HG03442 (cell line): ENCODE data around the gene TOP3A.
"Not testable (repeated sequence)": the region's sequence is repeated elsewhere in the genome, so short reads cannot be mapped to it uniquely, and the experiment has no call there.

ENCODE experiments used
- ATAC-seq: cut with Tn5 transposase; IDR thresholded peaks from one replicate; pipeline ENCODE4 v1.9.1; 2021; ENCODE audit warnings: mild to moderate bottlenecking, moderate library complexity; ENCODE audit not compliant: unreplicated experiment

Gene TOP3A, protein sequence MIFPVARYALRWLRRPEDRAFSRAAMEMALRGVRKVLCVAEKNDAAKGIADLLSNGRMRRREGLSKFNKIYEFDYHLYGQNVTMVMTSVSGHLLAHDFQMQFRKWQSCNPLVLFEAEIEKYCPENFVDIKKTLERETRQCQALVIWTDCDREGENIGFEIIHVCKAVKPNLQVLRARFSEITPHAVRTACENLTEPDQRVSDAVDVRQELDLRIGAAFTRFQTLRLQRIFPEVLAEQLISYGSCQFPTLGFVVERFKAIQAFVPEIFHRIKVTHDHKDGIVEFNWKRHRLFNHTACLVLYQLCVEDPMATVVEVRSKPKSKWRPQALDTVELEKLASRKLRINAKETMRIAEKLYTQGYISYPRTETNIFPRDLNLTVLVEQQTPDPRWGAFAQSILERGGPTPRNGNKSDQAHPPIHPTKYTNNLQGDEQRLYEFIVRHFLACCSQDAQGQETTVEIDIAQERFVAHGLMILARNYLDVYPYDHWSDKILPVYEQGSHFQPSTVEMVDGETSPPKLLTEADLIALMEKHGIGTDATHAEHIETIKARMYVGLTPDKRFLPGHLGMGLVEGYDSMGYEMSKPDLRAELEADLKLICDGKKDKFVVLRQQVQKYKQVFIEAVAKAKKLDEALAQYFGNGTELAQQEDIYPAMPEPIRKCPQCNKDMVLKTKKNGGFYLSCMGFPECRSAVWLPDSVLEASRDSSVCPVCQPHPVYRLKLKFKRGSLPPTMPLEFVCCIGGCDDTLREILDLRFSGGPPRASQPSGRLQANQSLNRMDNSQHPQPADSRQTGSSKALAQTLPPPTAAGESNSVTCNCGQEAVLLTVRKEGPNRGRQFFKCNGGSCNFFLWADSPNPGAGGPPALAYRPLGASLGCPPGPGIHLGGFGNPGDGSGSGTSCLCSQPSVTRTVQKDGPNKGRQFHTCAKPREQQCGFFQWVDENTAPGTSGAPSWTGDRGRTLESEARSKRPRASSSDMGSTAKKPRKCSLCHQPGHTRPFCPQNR

DNA sequence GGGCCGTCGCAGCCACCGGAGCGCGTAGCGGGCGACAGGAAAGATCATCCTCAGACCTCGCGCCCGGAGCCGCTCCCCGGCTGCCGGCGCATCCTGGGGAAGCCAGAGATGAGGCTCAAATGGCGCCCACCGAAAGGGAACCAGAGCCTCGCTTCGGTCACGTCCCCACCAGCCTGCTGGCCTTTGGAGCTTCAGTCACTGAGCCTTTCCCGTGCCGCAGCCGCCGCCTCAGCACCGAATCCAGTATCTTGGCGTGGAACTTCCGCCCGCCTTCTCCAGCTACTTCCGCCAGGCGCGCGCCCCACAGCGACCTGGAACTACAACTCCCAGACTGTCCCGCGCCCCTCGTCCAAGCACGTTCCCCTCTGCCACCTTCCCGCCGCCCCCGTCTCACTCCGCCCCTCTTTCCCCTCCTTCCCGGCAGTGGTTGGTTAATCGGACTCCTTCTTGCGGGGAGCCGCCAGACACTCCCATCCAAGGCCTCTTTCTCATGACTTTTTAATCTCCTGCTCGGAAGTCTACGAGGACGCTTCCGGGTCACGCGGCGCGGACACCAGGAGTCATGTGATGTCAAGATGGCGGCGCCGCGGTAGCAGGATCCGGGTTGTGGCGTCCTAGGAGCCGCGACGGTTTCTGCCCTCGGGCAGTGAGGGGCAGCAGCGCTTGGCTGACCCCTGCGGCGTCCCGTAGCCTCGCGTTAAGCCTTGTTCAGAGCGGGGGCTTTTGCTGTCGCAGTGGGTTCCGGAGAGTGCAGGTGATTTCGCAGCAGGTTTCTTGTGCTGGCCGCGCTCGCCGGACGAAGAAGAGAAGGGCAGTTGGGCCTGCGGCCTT is at the start of gene TOP3A, which contains the start of gene SMCR8:
Gene TOP3A (minus strand): TSS at position 264 of the 831 bp plus-strand sequence. CDS start 216 bp downstream, at position 48.
Gene SMCR8 (plus strand): TSS at position 563 of the 831 bp plus-strand sequence. CDS start 497 bp downstream, outside the sequence.
- peak; percentile 77 for ATAC-seq

DNA sequence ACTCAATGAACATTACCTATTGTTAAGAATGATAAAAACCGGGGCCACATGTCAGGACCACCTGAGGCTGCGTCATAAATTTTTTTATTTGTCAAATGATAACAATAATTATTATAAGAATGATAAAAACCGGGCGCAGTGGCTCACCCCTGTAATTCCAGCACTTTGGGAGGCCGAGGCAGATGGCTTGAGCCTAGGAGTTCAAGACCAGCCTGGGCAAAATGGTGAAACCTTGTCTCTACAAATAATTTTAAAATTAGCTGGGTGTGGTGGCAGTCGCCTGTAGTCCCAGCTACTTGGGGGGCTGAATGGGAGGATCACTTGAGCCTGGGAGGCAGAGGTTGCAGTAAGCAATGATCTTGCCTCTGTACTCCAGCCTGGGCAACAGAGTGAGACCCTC is 49.4 kb upstream of the TOP3A start:
- ATAC-seq = no peak

DNA sequence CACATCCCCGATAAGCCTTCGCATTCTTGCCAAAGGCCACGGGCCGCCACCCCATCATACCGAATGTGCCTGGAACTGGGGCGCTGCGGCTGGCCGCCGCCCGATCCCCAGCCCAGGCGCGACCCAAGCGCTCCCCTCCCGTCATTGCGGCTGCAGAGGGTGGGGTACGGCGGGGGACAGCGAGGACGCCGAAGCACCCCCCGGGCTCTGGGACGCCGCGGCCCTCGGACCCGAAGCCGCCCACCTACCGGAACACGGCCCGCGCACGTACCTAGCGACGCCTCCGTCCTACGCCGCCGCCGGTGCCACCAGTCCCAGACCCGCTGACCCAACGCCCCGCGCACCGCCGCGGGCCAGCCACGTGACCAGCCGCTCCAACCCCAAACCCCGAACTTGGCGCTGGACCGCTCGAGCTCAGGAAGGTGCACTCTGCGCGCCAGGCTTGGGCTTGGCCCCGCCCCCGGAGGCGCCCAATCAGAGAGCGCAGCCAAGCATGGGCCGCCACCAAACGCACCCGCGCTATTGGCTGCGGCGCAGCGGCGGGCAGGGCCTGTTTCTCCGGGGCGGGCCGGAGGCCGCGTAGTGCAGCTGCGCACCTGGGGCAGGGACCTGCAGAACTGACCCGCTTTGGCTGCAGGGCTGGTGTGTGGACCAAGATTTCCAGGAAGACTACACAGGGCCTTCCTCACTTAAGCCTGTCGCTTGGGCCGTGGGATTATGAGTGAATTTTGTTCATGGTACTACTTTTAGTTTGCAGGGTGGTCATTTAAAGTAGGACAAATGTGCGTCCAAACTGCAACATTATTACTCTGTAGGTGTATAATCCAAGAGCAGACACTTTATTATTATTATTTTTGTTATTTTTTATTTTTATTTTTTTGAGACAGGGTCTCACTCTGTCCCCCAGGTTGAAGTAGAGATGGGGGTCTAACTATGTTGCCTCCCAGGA is 48.6 kb upstream of the TOP3A start, which contains the start of gene SHMT1:
Gene SHMT1 (minus strand): TSS at position 450 of the 949 bp plus-strand sequence. CDS start 7,569 bp downstream, outside the sequence.
- peak; percentile 96 for ATAC-seq

DNA sequence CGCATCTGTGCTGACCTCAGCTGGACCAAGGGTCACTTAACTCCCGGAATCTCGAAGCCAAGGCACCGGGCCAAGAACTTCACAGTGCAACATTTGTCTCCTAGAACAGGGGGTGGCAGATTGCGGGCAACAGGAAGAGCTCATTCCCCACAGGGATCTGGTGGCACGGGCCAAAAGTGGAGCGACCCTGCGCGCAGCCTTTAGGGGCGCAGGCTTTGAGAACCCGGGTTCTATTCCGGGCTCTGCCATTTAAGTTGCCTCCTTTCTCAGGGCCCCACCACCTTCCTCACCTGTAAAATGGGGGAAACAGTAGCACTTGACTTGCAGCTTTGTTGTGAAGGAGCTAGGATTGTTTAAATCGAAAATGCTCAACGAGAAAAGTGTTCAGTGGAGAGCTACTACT is 47.9 kb upstream of the TOP3A start:
- no peak for ATAC-seq

DNA sequence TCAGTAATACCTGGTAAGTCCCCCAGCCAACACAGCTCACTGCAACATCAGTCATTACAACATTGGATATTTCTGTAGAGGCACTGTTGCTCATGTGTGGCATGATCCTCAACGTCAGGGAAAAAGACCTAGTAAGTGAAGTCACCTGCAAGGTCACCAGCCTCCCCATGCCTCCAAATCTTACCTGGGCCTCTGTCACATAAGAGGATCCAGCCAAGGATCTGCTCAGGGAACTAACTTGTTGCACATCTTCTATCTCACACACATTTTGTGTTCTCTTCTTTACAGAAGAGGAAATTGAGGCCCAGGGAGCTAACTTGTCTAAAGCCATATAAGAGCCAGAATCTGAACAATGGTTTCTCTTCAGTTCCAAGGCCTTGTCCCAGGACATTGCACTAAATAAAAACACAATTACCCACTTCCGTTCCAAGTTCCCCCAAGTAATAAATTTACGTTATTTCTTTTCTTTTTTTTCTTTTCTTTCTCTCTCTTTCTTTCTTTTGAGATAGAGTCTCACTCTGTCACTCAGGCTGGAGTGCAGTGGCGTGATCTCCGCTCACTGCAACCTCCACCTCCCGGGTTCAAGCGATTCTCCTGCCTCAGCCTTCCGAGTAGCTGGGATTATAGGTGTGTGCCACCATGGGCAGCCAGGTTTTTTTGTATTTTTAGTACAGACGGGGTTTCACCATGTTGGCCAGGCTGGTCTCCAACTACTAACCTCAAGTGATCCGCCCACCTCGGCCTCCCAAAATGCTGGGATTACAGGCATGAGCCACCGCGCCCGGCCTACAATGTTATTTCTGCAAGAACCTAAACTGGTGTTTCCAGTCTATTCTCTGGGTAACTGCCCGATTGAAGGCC is 47.3 kb upstream of the TOP3A start:
- no peak for ATAC-seq

DNA sequence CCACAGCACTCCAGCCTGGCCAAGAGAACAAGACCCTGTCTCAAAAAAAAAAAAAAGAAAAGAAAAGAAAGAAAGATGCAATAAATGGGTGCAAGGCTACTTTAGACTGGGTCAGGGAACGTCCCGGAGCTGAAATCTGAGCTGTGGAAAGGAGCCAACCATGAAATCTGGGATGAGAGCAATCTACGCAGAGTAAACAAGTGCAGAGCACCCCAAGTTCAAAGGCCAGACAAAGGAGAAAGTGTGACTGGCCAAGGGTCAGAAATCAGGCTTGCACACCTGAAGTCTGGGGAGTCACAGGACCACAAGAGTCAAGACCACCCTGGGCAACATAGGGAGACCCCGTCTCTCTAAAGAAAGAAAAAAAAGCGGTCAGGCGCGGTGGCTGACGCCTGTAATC is 45.7 kb upstream of the TOP3A start:
- ATAC-seq = no peak

DNA sequence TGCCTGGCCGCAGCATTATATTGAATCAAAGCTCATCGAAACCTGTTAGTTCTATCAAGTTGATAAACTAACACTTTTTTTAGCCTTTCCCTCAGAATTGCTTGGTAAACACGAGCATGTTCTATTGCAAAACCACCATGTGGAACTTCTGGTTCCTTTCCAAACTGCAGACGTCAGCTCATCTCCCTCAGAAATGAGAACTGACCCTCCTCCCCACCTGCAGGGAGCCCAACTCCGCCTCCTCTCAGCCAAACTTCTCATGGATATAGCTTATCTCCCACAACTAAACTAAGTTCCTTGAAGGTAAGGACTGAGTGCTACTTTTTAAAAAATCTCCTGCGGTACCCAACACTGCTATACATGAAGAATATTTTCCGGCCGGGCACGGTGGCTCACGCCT is 41.8 kb upstream of the TOP3A start:
- ATAC-seq = no peak

DNA sequence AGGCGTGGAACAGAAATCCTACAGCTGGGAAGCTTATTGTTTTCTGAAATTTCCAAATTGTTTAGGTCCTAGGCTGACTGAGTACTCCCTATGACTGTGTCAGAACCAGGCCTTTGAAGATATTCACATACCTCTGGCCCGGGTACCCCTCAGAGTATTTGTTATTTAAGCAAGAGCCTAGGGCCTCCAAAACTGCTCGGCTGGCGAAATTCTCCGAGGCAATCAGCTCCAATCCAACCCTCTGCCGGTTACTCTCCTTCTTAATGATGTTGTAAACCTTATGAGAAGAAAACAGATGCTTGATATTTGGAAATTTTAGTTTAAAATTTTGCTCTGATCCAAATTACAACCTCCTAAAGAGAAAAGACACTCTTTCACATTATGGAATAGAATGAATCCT is 38.7 kb upstream of the TOP3A start:
- ATAC-seq = no peak

DNA sequence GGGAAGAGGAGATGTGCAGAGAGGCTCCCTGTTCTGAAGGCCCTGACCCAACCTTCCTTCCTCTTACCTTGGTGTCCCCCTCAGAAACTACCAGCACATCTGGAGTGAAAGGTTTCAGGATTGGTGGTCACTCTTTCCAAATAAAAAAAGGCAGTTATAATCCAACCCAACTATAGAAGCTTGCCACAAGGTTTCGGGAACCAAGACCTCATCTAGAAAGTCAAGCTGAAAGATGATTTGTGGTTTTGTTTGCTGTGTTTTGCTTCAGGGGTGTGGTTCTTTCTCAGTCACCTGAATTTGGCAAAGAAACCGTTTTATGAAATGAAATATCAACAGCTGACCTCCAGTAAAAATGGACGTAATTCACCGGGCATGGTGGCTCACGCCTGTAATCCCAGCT is 29.2 kb upstream of the TOP3A start:
- no peak for ATAC-seq

DNA sequence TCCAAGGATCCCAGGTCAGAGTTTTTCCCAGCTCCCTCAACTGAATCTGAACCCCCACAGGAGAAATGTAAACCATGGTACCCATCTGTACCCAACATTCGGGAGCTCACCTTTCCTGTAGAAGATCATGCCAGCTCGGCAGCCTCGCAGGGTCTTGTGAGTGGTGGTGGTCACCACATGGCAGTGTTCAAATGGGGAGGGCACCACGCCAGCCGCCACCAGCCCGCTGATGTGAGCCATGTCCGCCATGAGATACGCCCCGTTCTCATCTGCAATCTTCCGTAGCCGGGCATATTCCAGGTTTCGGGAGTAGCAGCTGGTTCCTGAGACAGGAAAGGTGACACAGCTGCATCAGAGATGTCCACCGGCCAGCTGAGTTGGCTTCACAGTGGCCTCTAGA is 25.1 kb upstream of the TOP3A start:
- ATAC-seq = no peak

DNA sequence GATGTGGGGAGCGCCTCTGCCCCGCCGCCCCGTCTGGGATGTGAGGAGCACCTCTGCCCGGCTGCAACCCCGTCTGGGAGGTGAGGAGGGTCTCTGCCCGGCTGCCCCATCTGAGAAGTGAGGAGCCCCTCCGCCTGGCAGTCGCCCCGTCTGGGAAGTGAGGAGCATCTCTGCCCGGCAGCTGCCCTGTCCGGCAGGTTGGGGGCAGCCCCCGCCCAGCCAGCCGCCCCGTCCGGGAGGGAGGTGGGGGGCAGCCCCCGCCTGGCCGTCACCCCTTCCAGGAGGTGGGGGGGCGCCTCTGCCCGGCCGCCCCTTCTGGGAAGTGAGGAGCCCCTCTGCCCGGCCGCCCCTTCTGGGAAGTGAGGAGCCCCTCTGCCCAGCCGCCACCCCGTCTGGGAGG is 23.4 kb upstream of the TOP3A start:
- not testable (repeated sequence) for ATAC-seq

DNA sequence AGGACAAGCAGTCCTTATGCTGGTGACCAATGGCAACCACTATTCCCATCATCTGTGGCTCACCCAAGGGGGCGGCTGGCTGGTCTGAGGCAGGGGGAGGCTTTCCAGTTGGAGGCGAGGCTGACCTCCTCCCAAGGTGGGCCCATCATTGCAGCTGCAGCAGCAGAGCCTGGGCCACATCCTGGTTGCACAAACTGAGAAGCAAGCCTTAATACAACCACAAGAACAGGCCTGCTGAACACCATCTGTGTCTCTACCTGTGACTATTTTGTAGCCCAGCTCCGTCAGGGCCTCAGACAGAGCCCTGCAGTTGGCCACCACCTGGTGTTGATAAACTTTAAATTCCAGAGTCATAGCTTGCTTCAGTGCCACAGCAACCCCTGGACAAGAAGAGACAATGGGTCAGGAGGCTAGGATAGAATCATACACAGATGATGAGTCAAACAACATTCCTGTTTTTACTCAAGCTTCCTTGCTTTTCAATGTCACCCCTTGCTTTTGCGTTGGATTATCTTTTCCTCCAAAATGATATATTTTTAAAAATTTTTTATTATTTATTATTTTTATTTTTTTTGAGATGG is 18.2 kb upstream of the TOP3A start:
- ATAC-seq = no peak

DNA sequence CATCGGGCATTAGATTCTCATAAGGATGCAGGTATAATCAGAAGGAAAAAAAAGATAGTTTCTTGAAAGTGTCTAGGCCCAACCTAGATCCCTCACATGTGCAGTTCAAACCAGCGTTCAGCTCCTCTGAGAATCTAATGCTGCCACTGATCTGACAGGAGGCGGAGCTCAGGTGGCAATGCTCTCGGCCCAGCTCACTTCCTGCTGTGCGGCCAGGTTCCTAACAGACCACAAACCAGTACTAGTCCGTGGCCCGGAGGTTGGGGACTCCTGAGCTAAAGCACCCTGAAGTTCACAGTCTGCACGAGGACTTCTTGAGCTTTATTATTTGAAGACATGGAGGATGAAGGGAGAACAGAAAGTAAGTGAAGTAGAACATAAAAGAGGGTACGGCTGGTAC is 17.1 kb upstream of the TOP3A start:
- no peak for ATAC-seq

DNA sequence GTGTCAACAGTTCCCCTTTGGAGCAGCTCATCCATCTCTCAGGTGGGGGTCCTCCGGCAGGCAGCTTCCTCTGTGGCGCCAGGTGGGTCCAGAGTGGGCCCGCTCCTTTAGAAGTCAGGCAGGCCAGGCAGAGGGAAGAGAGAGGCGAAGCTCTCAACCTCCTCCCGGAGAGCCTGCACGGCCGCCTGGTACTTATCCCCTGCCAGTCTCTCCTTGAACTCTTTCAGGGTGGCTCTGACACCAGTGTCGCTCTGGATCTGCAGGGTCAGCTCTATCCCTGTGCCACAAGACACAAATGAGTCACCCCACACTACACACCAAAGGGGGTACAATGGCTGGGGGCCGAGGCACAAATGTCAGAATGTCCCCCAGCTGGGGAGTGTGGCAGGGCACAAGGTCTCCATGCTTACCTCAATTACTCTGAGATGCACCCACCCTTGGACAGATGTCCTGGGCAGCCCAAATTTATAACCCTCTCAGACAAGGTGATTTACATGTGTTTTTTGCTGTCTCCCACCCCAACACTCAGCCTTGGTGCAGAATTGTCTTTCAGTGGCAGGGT is 13.9 kb upstream of the TOP3A start:
- no peak for ATAC-seq

DNA sequence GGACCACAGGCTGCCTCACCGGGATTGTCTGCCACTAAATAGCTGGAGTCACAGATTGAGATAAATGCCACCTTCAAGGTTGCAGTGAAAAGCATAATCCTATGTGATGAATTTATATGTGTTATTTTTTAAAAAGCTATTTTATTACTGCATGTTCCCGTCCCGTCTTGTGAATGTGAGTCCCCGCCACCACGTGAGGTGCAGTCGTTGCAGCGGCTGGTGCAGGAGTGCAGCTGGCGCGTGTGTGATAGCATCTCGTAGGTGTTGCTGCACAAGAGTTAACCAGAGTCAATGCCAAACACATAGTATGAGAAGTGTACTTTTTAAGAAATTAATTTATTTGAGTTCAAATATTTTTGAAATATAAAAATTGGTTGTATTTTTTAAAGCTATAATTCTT is 12.8 kb upstream of the TOP3A start:
- no peak for ATAC-seq

DNA sequence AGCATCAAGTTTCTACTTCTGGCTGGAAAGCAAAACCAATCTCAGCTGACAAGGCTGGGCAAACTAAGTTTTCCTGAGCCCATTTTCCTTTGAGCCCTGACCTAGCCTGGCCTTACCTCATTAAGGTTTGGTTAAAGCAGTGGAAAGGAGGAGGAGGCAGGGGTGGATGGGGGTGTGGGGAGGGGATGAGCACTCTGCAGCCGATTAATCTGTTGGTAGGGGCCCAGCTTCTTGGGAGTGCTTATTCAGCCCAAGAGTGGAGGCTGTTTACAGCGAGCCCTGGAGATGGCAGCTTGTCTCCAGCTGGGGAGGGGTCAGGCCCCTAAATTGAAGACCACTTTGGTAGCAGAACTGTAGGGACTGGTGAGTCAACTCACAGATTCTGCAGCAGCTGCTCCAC is 12.3 kb upstream of the TOP3A start:
- ATAC-seq = no peak

DNA sequence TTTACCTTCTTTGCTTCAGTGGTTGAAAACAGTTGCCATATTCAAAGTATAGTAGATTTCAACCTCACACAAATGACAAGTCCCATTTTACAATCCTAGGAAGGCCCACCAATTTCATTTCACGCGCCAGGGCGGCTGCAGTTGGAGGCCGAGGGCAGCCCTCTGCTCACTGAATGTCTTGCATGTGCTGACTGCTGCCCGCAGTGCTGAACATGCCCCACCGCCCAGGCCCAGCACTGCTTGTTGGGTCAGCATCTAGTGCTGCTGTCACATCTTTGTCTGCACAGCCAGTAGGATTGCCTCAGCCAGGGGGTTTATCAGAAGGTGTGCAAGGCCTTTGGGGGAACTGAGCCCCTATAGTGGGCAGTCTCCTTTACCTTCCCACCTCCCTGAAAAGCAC is 11.8 kb upstream of the TOP3A start:
- ATAC-seq = no peak

DNA sequence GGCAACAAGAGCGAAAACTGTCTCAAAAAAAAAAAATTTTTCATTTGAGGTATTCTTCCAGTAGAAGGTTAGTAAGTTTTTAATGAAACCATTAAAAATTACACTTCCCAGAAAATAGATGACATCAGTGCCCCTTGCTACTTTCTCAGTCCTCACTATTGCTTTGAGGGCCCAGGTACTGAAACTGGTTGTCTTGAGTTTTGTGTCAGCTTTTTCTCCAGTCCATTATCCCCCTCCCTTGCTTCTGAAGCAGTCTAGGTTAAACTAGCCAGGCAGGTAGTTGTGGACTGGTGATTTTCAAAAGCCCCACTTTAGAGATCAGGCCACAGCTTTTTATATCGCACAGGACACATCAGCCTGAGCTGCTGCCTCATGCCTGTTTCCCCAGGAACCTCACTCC is 11.2 kb upstream of the TOP3A start:
- no peak for ATAC-seq
